IPS DF 4.7 (cell line): ENCODE measurements around the gene FKRP.

Experiments
- DNase-seq: peaks from one replicate; pipeline ENCODE4 v3.0.0-alpha.2; 2013; ENCODE audit warnings: low spot score; ENCODE audit errors: extremely low read depth

FKRP gene

DNA sequence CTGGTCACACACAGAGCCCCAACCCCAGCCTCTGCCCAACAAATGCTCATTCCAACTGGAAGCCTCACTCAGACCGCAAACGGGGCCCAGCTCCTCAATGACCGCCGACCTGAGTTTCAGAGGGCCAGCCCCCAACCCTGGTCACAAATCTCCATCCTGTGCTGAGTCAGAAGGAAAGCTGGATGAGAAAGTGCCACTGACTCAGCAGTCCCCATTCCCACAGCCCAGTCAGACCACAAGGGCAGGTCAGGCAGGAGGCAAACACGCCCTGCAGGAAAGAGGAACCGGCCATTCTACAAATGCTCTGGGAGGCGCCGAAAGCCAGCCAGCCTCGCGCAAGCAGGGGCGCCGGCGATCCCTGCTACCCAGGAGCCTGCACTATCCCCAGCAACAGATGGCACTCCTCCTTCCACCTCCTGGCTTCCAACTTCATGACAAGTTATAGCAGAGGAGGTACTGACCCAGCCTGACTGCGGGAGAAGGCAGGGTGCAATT lies 14.8 kb upstream of the FKRP start:
- DNase-seq, result no peak

DNA sequence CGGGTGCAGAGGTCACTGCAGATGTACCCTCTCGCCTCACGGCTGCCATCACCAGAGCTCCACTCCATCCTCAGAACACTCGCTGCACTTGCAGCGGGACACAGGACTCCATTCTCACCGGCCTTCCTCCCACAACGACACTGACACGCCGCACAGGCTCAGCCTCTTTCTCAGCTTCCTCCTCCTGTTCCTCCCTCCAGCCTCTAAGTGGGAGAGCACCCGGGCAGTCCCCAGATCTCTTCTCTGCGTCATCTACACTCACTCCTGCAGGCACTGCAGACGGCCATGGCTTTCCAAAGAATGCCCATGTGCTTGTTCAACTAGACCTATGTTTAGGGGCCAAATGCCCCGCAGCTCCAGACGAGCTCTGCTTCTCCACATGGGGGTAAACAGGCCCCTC lies 14.3 kb upstream of the FKRP start:
- no peak for DNase-seq

DNA sequence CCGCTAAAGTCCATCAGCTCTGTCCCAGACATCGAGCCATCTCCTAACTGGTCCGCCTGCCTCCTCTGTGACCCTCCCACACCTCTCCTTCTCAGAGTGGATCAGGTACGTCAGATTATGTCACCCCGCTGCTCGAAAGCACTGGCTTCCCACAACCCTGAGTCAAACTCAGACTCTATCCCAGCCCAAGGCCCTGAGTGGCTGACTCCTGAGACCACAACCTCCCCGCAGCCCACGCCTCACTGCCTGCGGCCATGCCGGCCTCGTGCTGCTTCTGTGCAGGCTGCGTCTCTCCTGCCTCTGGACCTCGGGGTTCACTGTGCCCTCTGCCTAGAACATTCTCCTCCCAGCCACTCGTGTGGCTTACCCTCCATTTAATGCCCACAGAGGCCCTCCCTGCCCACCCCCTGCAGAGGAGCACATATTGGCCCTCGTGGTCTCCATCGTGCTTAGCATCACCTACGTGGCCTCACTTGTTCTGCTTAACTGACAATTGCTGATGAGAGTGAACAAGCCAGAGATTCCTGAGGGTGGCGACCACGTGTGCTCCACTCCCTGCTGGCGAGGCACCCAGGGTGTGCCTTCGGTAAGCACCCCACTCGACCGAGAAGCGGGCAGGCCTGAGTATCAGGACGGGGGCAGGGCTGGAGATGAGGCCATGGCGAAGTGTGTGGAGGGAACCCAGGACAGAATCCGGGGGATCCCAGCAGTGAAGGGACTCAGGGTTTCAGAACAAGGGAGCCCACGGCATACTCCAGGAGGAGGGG lies 13.5 kb upstream of the FKRP start:
- no peak for DNase-seq

DNA sequence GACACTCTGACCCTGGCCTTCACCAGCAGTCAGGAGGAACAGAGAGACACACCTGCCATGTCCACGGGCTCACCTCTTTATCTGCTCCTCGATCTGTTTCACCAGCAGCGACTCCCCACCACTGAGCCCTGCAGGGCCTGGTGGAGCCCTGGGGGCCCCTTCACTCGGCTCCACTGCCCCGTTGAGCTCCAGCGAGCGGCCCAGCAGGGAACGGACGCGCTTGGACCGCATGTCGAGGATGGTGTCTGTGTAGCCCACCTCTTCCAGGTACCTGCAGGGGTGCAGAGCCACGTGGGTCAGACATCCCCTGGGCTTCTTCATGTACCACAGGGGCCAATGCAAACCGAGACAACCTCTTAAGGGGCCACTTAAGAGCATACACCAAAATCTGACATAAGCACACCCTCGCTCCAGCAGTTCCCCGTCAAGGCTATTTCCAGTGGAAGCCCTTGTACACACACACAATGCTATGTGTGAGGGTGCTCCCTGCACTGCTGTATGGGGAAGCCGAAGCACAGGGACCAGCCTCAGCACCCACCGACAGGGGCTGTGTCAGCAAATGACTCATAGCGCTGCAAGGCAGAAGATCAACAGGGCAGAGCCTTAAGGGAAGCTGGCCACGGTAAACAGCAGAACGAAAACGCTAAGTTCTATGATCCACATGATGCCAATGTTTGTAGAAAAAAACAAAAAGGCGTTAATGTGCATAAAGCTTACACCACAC lies 12.7 kb upstream of the FKRP start:
- DNase-seq, result no peak

DNA sequence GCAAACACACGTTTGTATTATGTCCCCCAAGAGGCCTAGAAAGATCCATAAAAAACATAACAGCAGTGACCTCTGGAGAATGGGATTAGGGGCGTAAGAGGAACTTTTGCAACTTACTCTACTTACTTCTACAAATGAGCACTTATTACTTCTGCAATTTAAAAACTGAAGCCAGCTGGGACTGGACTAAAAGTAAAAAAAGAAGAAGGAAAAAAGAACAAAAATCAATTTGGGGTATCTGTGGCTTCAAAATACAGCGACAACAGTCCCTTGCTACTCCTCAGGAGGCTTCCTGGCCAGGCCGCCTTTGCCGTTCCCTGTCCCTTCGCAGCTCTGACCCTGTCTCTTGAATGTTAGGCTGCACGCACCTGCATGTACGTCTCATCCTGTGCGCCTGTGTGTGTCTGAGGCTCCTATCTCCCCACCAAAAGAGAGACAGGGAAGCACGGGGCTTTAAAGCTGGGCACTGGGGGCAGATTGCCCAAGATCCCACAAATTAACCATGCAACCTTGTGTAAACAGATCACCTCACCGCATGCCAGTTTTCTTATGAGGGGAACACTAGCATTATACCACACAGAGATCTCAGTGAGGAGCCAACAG lies 12.1 kb upstream of the FKRP start:
- DNase-seq, result no peak

DNA sequence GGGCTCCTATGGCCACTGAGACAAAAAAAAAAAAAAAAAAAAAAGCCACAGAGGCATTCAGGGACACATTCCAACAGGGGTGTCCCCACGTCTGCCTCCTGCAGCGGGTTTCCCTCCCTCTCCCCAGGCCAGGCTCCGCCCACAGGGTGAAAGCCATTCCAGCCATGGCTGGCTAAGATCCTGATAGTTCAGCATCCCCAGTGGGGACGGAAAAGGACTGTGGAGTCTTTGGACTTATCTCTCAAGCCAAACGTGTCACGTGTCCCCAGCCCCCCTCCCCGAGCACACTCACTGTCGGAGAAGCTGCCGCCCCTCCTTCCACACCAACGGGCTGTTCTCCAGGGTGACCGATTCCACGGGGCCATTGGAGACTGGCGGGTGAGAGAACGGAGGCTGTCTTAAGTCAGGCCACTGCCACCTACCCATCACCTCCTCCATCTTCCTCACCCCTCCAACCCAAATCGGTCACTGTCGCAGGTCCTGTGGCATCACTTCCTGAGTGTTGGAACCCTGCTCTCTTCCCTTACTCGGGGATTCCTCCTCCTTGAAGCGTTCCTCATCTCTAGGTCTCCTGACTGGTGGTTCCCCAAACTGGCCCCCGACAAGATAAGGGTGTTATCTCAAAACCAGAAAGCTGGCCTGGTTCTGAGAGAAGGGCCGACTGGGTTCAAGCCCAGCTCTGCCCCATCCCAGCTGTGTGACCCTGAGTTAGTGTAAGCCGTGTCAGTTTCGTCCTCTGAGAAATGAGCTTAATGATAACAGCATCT lies 9.1 kb upstream of the FKRP start:
- DNase-seq, result no peak

DNA sequence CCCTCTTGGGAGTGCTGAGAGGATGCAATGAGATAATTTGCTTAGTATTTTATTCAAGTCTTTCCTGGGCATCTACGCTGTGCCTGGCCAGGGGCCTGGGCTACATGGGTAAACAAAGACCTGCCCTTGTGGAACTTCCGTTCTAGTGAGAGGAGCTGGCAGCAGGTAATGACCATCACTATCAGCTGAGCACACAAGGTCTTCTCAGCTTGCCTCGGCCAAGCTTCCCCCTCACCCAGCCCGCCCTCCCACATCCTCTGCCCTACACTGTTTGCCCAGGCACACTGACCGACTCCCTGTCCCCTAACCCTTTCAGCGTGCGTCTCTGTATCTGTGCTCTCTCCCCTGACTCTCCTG lies 8.6 kb upstream of the FKRP start:
- DNase-seq, result no peak

DNA sequence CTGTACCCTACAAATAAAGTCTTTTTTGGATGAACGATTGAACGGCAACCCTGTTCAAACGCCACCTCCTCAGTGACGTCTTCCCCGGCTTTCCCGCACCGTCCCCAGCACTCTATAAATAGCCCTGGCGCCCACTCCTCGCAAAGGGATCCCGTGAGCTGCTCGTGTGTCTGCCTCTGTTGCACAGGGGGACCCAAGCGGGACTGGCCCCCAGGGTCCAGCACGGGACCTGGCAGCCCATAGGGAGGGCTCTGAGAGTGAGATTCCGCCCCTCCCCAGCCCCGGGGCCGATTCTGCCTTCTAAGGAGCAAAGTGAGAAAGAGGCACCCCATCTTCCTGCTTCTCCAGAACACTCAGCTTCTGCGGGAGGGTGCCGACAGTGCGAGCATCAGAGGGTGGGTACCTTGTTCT lies 8.1 kb upstream of the FKRP start:
- no peak for DNase-seq

DNA sequence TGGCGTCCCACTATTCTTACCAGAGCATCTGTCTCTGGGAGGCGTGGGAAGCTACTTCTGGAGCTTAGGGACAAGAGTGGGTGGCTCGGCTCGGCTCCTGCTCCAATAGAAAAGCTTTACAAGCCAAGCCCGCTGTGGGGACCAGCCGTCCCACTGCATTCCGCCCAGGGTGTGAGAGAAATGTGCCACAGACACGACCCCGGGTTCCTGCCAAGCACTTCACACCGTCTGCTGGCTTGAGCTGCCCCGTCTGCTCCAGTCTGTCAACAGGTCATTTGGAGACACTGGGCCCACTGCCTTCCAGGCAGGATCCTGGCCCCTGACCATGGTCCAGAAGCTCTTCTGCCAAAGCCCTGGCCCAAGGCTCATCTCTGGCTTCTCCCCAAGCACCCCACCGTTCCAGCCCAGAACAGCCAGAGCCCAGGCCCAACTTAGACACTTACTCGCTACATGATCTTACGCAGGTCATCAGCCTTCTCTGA lies 6.5 kb upstream of the FKRP start:
- no peak for DNase-seq

DNA sequence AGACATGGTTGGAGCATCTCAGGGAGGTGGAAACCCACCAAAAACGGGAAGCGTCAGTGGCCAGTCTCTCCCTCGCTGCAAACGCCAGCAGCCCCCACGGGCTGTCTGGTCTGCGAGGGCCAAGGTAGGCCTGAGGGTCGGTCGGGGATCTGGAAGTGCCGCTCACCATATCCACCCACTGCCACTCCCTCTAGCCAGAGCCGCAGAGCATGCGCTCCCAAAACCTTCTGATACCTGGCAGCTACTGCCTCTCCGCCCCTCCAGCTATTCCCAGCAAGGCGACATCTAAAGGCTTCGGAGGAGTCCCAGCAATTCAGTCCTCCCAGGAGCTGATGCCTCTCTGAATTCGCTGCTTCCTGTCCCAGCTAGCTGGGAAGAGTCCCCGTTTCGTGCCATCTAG lies 4.4 kb upstream of the FKRP start:
- no peak for DNase-seq

DNA sequence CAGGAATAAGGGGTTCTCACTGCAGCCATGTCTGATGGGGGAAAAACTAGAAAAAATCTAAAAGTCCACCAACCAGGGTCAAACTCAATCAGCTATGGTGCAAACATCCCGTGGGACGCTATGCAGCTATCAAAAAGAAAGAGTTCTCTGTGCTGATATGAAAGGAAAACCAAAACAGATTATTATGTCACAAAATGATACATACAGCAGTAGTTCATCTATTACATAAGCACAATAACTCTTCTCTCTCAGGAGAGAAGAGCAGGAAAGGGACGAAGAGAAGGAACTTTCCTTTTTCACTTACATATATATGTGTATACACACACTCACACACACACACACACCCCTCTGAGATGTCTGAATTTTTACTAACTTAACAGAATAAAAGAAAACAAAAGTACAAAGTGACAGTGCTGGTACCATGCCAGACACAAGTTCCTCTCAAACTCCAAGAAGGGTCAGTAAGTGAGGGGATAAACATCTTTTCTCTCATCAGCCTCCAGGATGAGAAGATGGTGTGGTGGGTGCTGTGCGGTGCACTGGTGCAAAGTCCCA lies 2.9 kb upstream of the FKRP start:
- DNase-seq, result no peak

DNA sequence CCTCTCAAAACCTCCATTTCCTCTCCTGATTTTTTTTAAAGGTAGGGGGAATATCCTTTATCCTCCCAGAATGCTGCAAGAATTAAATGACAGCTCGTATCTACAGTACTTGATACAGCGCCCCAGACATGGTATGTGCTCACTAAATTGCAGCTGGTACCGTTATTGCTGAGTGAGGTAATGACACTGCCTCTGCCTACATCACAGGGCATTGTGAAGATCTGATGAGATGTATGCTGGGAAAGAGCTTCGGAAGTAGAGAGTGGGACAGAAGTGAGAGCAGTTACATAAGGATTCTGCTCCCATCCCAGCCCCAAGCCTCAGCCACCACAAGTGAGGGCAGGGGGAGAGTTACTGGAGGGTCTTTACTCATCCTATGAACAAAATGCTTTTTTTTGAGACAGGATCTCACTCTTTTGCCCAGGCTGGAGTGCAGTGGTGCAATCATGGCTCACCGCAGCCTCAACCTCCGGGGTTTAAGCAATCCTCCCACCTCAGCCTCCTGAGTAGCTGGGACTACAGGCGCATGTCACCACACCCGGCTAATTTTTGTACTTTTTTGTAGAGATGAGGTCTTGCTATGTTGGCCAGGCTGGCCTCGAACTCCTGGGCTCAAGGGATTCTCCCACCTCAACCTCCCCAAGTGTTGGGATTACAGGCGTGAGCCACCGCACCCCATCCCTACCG lies 1.7 kb upstream of the FKRP start:
- DNase-seq, result no peak

DNA sequence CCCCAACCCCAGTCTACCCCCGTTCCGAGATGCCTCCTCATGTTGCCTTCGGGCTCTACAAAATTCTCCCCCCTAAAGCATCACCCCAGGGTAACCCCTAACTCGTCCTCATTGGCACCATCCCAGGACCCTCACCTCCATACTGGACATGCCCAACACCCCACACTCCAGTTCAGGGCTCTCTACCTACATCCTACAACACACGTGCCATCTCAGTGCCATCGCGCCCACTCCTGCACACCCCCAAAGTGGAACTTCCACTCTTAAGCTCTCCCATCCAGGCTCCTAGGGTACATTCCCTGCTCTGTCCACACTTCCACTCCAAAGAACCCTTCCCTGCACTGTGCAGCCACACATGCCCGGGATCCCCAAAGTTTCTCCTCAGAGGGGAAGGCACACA lies 827 bp upstream of the FKRP start:
- DNase-seq, result no peak

DNA sequence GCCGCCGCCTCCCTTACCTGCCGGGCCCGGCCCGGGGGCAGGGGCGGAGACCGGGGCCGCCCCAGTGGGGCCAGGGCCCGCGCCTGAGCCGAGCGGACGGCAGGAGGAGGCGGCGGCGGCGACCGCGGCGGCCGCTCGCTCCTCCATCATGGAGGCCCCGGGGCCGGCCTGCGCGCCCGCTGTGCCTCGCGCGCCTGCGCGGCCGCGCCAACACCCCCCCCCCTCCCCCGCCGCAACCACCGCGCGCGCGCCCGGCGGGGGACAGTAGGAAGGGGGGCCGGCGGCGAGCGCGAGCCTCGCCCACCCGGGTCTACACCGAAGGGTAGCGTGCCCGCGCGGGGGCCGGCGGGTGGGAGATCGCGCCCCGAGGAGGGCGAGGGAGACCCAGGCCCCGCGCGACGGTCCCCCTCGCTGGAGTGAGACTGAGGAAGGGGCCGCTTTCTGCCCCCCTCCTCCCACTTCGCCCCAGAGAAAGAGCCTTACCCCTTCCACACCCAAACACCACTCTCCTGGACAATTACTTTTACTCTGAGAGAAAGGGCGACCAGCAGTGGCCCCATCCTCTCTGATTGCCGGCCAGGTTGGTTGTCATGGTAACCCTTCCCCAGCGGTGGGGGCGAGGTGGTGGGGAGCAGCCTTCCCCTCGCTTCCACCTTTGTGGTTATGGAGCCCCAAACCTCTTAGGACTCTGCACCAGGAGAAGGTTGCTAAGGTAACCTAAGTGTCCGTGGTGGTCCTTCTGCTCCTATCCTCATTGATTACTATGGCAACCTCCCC lies 612 bp downstream of the FKRP start, which contains the start of gene STRN4:
Gene STRN4, minus strand, starts transcription at position 170 of the 777 bp plus-strand sequence. Its CDS starts 20 bp downstream, at position 150.
- no peak for DNase-seq

DNA sequence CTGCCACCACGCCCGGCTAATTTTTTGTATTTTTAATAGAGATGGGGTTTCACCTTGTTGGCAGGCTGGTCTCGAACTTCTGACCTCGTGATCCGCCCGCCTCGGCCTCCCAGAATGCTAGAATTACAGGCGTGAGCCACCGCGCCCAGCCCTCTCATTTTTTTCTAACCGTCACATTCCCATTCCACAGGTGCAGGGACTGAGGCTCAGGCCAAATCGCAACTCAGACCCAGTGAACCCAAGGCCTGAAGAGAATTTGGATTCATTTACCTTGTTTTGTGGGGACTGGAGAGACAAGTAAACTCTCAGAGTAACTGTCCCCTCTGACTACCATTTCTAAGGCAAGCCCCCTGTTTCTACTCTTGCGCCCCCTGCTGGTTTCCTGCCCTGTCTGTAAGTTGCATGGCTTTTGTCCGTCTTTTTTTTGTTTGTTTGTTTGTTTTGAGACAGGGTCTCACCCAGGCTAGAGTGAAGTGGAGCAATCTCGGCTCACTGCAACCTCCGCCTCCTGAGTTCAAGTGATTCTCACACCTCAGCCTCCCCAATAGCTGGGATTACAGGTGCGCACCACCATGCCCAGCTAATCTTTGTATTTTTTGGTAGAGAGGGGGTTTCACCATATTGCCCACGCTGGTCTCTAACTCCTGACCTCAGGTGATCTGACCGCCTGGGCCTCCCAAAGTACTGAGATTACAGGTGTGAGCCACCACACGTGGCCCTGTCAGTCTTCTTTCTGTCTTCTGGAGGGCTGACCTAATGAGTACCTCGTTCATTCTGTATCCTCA lies 2.7 kb downstream of the FKRP start:
- DNase-seq, result no peak

DNA sequence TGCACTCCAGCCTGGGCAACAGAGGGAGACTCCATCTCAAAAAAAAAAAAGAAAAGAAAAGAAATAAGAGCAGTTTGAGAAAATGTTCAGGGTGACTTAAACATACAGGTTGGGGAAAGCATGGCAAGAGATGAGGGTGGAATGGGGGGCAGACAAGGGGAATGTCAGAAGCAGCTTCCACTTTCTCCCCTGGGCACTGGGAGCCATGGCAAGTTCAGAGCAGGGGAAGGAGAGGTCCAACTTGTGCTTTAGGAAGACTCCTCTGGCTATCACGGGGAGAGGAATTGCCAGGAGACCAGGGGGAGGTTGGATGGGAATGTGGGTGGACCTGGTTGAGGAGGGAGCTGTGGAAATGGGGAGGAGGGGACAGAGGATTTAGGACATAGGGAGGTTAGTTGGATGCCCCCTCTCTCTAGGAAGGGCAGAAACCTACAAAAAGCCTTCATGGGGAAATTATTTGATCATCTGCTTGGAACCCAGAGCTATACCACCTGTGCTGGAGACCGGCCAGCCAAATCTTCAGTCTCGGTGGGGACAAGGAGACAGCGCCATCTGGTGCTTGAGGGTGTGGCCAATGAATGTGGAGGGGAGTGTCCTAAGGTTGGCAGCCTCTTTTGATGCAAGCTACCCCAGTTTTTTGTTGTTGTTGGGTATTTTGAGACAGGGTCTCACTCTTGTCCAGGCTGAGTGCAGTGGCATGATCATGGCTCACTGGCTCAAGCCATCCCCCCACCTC lies 7.7 kb downstream of the FKRP start:
- DNase-seq, result no peak

DNA sequence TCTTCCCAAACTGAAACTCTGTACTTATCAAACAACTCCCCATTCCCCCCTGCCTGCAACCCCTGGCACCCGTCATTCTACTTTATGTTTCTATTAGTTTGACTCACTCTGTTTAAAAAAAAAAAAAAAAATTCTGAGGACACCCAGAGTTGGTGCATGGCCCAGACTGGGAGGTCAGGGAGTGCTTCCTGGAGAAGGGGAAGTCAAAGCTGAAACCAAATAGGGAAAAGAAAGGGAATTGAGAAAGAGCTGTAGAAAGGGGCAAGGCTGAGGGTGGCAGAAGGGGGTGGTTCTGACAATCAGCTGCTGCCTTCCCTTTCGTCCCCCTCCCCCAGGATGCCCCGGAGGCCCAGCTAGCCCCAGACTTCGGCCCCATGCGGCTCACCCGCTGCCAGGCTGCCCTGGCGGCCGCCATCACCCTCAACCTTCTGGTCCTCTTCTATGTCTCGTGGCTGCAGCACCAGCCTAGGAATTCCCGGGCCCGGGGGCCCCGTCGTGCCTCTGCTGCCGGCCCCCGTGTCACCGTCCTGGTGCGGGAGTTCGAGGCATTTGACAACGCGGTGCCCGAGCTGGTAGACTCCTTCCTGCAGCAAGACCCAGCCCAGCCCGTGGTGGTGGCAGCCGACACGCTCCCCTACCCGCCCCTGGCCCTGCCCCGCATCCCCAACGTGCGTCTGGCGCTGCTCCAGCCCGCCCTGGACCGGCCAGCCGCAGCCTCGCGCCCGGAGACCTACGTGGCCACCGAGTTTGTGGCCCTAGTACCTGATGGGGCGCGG lies 9.4 kb downstream of the FKRP start:
- no peak for DNase-seq
